HG03280 (cell line): Measurements from ENCODE around the gene CERK.
A peak's percentile ranks its signal among the peaks of the same experiment; 100 is the strongest.

Experiments
- ATAC-seq: cut with Tn5 transposase; IDR thresholded peaks from one replicate; pipeline ENCODE4 v1.9.1; 2021; ENCODE audit warnings: mild to moderate bottlenecking, moderate library complexity; ENCODE audit not compliant: unreplicated experiment

Gene CERK

DNA sequence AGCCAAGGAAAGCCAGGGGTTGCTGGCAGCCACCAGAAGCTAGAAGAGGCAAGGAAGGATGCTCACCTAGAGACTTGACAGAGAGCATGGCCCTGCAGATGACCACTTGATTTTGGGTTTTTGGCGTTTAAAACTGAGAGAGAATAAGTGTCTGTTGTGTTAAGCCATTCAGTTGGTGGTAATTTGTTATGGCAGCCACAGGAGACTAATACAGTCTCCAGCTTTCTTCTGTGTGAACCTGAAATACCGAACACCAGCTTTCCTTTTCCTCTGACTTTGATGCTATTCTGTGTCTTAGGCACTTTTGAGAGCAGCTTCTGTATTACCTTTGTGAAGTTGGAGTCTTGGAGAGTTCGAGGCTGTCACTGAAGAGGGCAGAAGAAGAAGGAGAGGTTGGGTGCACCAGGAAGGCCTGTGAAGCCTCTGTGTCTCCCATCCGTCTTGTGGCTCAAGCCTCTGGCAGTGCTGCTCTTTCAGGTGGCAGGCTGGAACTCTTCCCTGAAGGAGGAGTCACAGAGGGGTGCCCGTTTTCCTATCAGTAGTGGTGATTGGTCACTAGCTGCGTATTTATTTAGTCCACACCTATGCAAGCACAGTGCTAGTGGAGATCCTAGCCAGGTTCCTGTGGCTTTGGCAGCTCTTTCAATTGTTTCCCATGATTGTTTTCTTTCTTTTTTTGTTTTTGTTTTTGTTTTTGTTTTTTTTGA lies 26.9 kb upstream of the CERK start:
- no peak for ATAC-seq

DNA sequence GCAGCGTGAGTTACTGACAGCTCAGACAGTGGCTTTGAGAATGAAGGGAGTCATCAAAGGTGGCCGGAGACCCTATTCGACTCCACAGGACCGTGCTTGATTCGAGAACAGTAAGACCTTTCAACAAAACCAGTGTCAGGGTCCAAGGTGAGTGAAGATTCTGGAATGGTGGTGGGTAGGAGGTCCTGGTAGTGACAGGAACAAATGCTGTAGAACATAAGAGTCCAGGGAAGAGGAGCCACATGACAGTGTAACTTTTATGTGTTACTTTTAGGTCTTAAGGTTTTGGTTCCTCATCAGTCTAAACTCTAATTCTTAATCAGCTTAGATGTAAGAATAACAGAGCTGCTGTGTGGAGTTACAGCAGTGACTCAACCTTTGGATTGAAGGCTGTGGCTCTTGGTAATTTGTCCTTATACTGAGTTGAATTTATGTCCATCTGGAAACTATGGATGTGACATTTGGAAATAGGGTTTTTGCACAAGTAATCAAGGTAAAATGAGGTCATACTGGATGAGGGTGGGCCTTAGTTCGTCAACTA lies 26.2 kb upstream of the CERK start:
- ATAC-seq: no peak

- ATAC-seq: peak; percentile 38
These were observed 25.1 kb upstream of the CERK start for GRCh38 chr22:46763051-46763705.

DNA sequence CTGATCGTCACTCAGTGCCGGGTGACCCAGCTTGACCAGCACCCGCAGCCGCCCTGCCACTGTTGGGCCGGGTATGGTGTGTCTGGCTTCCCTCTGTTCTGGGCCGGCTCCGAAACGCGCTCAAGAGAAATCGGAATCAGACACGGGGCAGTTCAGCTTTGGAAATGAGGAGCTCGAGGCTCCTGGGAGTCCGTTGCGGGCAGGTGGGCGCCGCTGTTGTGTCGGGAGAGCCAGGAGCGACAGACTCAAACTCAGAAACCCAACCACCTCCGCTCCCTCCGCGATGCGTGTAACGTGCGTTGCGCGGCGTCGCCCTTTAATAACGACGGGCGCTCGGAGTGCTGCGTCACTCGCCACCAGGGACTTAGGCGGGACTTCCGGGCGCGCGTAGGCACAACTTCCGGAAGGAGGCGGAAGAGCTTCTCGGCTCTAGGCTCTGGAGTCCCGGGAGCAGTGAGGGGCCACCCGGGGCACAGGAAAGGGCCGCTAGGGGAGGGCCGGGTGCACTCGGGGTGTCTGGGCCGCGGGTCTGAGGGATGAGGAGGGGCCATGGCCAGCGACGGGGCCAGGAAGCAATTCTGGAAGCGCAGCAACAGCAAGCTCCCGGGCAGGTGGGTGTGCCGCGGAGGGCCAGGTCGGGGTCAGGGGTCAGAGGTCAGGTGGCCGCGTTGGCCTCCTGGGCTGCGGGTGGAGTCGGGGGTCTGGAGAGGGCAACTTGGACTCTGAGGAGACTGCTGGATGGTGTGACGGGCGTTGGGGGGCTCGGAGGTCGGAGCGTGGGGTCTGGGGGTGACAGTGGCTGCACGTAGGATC lies 24.4 kb upstream of the CERK start, which contains the start of gene TBC1D22A:
Gene TBC1D22A, plus strand, starts transcription at position 413 of the 813 bp plus-strand sequence. Its CDS starts 137 bp downstream, at position 550.
- ATAC-seq: peak; percentile 81

DNA sequence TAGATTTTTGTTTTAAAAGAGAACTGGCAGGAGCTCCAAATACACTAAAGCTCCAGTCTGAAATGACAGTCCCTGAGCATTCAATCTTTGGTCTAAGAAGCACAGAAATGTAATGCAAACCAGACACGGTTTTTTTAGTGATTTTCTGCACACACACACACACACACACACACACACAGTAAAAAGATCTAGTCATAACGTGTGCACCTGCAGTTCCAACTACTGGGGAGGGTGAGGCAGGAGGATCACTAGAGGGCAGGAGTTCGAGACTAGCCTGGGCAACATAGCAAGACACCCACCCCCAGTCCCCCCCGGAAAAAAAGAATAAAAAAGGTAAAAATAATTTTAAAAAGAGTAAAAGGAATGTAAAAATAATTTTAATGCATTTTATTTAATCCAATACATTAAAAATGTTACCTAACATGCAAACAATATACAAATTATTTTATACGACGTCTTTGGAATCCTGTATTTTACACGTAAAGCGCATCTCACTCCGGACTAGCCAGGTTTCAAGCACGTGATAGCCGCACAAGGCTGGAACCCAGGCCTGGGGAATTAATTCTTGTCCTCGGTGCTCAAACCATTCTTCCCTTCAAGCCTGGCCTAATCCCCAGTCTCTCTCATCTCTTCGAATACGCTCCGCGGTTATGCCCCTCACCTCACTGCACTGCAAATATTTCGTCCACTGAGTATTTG lies 23.6 kb upstream of the CERK start:
- no peak for ATAC-seq

DNA sequence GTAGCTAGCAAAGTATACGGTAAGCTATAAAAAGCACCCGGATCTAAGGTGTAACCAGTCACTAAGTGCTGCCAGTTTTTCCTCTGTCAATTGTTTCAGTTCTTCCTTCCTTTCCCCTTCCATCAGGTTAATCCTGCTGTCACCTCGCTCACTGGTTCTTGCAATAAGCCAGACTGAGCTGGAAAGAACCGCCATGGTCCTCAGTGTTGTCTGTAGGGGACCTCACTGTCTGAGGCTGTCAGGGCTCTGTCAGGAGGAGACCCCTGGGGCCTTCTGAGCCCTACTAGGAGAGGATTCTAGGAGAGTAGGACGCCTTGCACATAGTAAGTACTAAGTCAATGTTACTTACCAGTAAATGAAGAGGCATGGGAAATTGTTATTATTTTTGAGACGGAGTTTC lies 23.0 kb upstream of the CERK start:
- no peak for ATAC-seq

DNA sequence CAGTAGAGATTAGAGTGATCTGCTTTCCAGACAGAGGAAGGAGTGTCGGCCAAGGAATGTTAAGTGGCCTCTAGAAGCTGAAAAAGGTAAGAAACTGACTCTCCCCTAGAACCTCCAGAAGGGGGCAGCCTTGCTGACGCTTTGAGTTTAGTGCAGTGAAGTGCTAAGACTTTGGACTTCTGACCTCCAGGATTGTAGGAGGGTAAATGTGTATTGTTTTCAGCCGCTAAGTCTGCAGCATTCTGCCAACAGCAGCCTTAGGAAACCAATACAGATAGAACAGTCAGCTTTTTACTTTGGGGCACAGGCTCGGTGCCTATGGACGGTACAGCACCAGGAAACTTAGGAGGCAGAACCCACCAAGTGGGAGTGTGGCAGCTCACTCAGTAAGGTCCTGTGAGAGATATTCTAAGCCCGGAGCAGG lies 20.8 kb upstream of the CERK start:
- no peak for ATAC-seq

DNA sequence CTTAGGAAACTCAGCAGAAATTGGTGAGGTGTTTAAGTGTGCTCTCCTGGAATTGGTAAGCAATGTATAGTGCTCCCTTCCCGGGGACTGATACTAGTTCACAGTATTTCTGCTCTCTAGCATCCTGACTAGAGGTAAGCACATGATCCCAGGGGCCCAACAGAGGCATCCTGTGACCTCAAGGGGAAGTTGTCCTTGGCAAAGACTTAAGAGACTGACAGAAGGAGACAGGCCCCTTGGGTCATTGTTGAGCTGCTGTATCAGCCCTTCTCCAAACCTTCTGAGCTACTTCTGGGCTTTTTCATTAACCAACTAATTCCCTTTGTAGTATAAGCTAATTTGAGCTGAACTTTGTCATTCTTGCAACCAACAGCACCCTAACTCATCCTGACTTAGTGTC lies 20.1 kb upstream of the CERK start:
- ATAC-seq: no peak

GRCh38 chr22:46757104-46757503 lies 19.1 kb upstream of the CERK start:
- ATAC-seq: no peak

GRCh38 chr22:46756097-46756496 lies 18.0 kb upstream of the CERK start:
- ATAC-seq: no peak

GRCh38 chr22:46755525-46755924 lies 17.5 kb upstream of the CERK start:
- no peak for ATAC-seq

DNA sequence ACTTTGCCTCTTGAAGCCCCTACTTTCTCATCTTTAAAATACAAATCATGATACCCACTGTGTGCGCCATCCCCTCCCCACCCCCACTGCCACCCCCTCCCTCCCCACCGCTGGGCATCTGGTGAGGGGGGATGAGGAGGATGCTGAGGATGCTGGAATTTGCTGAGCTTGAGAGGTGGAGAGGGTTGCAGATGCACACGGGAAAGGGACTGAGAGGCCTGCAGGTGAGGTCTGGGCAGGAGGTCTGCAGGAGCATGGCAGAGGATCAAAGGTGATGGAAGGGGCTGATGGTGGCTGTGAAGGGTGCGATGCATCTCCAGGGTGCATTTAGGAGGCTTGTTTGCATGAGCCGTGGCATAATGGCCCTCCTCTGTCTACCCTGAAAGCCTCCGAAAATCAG lies 16.8 kb upstream of the CERK start:
- ATAC-seq: no peak

DNA sequence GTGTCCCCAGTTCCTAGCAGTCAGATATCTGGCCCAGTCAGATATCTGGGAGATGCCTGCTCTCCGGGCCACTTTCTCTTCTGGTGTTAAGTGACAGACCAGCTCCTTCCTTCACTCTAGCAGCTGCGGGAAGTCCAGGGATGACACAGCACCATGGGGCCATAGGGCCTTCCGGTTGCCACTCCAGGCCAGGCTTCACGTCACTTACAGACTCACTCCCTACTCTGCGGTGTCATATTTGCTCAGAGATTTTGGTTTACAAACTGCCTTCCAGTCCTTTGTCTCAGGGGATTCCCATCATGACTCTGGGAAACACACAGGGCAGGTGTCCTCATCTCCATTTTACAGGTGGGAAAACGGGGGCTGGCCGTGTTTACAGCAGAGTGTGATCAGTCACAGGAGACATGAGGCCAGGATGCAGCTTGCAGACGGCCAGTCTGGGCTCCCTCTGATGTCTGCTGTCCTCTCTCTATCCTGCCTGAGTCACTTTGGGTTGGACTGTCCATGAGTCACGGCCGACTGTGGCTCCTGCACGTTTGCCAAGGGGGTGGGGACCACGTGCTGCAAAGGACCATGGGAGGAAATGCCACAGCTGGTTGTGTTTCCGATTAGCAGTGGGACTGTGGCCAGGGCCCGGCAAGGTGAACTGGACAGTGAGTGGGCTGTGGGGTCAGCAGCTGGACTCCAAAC lies 16.2 kb upstream of the CERK start:
- ATAC-seq: no peak

DNA sequence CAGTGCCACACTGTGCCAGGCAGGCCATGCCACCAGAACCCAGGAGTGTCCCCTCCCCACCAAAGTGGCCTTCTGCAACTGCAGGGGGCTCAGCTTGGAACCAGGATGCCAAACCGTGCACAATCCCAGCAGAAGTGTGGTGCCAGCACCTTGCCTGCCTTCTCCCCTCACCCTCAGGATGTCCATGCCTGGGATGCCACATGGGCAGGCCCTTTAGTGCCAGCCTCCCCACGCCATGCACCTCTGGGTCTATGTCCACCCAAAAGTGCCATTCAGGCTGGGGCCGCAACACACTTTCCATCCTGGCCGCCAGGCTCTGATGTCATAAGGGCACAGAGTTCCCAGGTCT lies 15.7 kb upstream of the CERK start:
- no peak for ATAC-seq

- no peak for ATAC-seq
These were observed 15.3 kb upstream of the CERK start for GRCh38 chr22:46753360-46753759.

DNA sequence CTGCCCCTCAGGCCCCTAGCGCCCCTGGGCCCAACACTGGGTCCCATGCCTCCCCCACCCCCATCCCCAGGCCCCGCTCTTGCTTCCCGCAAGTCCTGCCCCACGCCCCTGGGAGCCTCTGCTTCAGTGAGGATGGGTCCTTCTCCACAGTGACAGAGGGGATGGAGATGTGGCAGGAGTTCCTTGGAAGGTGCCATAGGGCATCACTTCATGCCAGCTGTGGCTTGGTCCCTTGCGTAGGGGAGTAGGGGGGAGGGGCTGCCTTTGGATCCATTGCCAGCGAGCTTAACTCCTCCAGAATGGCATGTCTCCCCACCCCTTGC lies 14.9 kb upstream of the CERK start:
- ATAC-seq: no peak

DNA sequence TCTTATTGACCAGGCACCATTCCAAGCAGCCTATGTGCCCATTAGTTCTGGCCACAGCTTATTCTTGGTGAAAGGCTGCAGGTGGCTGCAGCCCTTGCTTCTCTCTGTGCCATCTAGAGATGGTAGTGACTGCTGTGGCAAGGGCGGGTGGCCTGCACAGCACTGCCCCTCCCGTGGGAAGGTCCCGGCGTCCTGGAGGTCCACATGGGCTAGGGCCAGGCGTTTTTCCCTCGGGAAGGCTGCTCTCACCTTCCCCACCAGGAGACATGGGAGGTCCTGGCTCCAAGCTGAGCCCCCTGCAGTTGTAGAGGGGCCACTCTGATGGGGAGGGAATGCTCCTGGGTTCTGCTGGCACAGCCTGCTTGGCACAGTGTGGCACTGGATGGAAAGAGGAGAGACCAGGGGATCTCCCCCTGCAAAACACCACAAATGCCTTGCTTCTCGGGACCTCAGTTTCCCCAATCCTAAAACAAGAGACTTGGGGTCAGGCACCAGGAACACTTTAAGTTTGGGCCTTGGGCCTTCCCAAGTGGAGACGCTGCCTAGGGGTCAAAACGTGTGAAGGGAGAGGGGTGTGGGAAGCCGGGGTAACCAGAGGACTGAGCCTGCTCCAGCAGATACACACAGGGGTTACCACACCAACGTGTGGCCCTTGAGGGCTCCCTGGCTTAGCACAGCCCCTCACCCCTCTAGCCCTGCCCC lies 14.4 kb upstream of the CERK start:
- ATAC-seq: no peak

GRCh38 chr22:46750863-46751443 lies 12.9 kb upstream of the CERK start:
- ATAC-seq: no peak

DNA sequence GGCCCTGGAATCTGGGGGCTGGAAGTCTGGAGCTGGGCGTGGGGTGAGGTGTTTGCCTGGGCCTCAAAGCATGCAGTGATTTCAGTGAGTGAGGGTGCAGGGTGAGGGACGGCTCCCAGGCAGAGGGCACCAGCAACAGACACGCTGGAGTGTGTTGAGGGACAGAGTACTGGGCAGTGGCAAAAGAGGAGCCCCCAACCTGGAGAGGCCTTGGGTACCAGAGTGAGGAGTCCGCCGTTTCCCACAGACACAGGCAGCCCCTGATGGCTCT lies 12.4 kb upstream of the CERK start:
- no peak for ATAC-seq
